CD4-positive, alpha-beta T cell treated with Interleukin-21 for 1 hour (primary cell): Measurements from ENCODE around the gene HNRNPH2.

ENCODE experiments used
- DNase-seq: peaks from one replicate; pipeline ENCODE4 v3.0.0-alpha.2; 2020

Gene HNRNPH2

DNA sequence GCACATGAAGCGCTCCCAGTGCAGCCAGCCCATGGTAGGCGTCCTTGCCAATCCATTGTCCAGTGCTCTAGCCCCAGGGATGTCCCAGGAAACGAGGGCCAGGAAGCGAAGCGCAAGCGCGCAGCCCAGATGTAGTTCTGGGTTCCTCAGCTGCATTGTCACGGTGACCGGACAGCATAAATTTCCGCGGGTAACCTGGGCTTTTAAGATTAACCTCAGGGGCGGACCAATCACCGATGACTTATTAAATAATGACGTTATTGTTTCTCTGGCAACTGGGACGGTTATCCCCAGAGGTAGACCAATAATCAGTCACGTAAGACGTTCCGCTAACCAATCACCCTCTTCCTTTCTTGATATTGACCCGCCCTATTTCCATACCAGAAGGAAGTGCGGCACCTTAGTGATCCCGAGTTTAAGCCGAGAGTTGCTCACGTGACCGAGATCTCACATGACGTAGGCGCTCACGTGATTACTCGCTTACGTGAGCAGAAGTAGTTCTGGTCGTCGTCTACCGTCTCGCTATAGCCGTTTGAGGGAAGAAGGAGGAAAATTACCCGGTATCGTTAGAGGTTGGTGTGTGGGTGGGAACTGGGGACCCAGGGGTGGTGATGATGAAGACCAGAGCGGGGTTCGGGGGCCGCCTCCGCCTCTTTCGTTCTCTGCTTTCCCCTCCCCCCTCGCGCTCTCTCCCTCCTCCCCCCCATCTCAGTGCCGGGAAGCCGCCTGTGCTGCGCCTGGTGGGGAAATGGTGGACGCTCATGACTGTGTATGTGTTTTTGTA is at the start of gene HNRNPH2, which contains the start of gene GLA:
Gene HNRNPH2, plus strand, starts transcription at position 475 of the 784 bp plus-strand sequence. CDS start 3,767 bp downstream, outside the sequence.
Gene GLA, minus strand, starts transcription at position 178 of the 784 bp plus-strand sequence. Its CDS starts 22 bp downstream, at position 156.
- DNase-seq, result peak; percentile 95

GRCh38 chrX:101359966-101360365 is 48.1 kb upstream of the HNRNPH2 start:
- no peak for DNase-seq

GRCh38 chrX:101360390-101360789 is 47.6 kb upstream of the HNRNPH2 start:
- no peak for DNase-seq

- DNase-seq, result no peak
Measured at GRCh38 chrX:101362116-101362515, 45.9 kb upstream of the HNRNPH2 start.

- no peak for DNase-seq
Measured at GRCh38 chrX:101362757-101363156, 45.3 kb upstream of the HNRNPH2 start.

- DNase-seq, result no peak
Measured at GRCh38 chrX:101365301-101365795, 42.7 kb upstream of the HNRNPH2 start.

DNA sequence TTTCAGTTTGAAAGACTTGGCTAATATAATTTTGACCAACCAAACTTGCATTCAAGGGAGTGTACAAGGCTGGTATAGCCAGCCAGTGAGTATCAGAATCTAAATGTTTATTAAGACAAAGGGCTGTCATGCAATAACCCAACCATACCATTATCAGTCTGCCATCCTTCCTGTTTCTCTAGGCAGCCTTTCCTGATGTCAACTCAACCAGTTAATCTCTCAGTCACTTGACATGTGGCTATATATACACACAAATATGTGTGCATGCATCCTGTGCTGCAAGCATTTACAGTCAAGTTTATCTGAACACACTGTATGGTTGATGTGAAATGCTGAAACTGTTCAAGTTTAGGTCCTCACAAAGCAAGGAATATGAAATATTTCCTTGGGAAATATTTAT is 39.2 kb upstream of the HNRNPH2 start:
- no peak for DNase-seq

GRCh38 chrX:101369687-101370086 is 38.3 kb upstream of the HNRNPH2 start:
- DNase-seq, result no peak

- no peak for DNase-seq
Measured at GRCh38 chrX:101370888-101371504, 37.0 kb upstream of the HNRNPH2 start.

DNA sequence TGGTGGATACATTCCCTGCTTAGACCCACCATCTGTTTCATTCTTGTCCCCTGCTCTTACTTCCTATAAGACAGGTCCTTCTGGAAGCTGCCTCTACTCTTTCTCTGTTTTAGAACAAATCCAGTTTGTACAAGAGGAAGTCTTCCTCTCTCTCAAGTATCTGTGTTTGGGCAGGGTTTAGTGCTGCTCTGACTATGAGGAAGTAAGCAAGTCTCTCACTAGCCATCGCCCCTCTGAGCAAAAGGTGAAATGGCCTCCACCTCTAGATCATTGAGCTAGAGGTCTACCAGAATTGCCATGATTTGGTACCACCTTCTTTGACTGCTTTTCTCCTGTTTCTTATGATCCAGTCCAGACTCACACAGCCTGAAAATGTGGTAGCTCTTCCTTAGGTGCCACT is 30.5 kb upstream of the HNRNPH2 start:
- DNase-seq, result no peak

DNA sequence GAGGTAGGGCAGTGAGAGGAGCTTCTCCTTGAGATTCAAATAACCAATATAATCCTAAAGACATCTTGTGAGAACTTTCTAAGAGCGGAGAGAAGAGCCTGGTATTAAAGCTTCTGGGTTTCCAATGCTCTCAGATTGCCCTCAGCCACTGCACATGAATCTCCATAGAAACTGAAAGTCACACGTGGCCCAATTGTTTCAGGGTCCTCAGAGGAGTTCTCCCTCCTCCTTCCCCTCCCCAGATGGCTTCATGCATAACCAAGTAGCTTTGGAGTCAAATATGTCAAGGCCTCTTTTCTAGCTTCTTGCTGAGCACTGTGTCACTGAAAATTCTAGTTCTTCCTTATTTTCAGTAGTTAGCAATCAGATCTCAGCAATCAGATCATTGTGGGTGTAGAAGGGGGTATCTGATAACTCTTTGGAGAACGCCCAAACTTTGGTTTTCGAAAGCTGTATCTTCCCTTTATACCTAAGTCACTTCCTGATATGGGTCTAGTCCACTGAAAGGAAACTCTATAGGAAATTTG is 24.3 kb upstream of the HNRNPH2 start:
- DNase-seq, result no peak

- no peak for DNase-seq
Measured at GRCh38 chrX:101385026-101385684, 22.9 kb upstream of the HNRNPH2 start.

- no peak for DNase-seq
Measured at GRCh38 chrX:101385795-101386541, 22.1 kb upstream of the HNRNPH2 start, which contains the start of gene BTK. BTK (minus strand) TSS chrX:101386191; CDS start chrX:101375284, 10,907 bp downstream.

DNA sequence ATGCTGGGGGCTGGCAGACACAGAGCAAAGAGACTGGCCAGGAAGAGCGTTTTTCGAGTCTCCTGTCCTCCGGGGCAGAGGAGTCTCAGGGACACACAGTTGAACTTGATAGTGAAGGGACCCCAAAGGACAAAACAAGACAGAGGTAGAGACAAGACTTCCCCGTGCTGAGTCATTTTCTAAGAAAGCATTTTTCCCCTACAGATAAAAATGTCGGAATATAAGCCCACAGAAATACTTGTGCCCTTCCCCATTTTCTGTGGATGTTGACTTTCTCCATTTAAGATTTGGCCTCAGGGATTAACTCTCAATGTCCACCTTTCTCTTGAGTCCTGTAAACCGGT is 21.5 kb upstream of the HNRNPH2 start:
- DNase-seq, result no peak

GRCh38 chrX:101388604-101389003 is 19.4 kb upstream of the HNRNPH2 start:
- DNase-seq, result no peak

DNA sequence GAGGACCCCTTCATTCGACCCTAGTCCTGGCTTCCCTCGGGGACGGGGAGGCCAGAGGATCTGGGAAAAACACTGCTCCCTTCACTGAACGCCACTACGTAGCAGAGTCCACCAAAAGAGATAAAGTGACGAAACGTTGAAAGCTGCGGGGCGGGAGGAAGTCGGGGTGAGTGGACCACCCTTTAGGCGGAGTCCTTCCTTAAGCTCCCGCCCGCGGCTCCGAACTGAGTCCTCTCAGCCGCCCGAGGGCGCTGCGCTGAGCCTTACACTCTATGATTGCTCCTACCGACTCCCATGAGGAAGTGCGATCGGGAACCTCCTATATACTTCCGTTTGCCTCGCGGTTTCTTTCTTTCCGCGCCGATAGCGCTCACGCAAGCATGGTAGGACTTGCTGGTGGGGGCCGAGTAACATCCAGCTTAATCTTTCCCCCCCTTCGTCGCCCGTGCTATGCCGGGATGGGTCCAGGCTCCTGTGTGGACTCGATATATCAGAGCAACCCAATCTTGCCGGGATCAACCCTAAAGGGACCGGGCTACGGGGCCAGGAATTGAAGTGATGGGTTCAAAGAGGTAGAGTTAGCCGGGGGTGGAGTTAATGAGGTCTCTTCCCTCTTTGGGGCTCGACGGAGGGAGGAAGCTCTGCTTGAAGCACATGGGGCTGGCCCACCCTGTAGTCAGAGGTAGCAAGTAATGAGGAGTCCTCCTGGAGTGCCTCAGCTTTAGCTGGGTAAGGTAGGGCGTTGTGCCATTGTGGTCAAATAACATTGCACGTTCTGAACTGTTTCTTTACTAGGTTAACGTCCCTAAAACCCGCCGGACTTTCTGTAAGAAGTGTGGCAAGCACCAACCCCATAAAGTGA is 17.1 kb upstream of the HNRNPH2 start, which contains the start of gene RPL36A:
Gene RPL36A, plus strand, starts transcription at position 348 of the 862 bp plus-strand sequence. Its CDS starts 33 bp downstream, at position 381.
- peak; percentile 85 for DNase-seq

- no peak for DNase-seq
Measured at GRCh38 chrX:101391831-101392230, 16.2 kb upstream of the HNRNPH2 start.

- no peak for DNase-seq
Measured at GRCh38 chrX:101393530-101394305, 14.3 kb upstream of the HNRNPH2 start.

GRCh38 chrX:101394372-101394771 is 13.7 kb upstream of the HNRNPH2 start:
- DNase-seq, result no peak

DNA sequence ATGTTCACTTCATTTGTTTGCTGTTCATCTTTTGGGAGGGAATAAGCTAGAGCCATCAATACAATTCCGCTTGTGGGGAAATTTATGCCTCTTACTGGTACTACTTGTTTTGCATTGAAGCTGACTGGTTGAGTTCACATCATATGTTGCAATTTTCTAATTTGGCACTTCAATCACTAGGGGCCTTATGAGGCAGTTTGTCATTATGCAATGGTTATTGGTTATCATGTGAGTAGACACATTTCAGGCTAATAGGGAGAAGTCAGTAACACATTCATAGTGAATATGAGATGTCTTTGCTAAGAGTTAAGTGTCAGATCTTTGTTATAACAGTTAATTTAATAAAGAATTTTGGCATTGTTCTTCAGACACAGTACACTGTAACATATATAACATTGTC is 12.2 kb upstream of the HNRNPH2 start:
- DNase-seq, result no peak

GRCh38 chrX:101397779-101398178 is 10.2 kb upstream of the HNRNPH2 start:
- no peak for DNase-seq
